Measurements from ENCODE around the gene REEP1. TPM values are rescaled to one million over a fixed set of nuclear protein-coding genes. Genes with fewer than 3 reads are reported as not detected.

The REEP1 gene
- total and polyA plus RNA-seq, 9 of the 15 experiments (the other 6 are each of a cell fraction or from before 2014, with no cell fraction given): 0.11 to 0.67 (median 0.13) TPM

DNA sequence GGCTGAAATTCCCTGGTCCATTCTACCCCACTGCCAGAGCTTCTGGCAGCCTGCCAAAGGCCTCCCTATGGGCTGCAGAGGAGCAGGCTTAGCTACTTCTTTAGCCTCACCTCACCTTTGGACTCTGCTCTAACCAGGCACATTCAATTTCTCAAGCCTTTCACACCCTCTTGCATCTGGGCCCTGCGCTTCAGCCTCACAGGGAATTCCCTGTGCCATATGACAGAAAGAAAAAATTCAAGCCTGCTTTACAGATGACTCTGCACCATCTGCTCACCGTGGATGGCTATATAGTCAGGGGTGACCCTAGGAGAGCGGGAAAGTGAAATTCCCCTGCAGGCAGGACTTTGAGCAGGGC lies 62.5 kb downstream of the REEP1 start:
- no peak for ATAC-seq
- BruUV-seq (replicated peaks): no TSS peak

DNA sequence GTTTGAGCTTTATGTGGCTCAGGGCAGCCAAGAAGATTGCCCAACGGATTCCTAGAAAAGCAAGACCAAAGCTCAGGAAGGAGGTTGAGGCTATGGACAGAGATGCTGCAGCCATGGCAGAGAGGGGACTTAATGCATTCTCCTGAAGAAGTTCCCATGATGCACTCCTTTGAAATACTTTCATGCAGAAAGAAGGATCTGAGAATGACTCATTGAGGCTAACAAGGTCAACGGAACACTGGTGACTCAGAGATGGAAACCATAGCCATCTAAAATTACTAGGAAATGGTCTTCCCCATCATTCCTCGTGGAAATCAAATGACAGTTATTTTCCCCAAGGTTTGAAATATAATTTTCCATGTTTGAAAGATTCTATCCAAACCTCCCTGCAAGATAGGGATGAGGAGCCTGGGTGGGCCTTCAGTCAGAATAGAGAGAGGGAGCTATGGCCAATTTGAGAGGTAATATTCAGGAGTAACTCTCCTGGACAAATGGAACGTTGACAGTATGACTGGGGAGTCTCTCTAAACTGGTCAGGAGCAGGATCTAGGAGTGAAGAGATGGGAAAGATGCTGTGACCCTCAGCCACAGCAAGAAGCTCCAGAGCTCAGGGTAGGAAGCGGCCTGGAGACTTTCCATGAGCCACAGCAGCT lies 63.0 kb downstream of the REEP1 start:
- no peak for ATAC-seq
- BruUV-seq (replicated peaks): no TSS peak
- TF ChIP-seq NCOA2 (IDR thresholded peaks at IDR 0.05; ENCODE audit: partially characterized antibody in 2 of 2) (no peak), MECOM (CRISPR knock-in tag; IDR thresholded peaks at IDR 0.05) (no peak), ERF (CRISPR knock-in tag; IDR thresholded peaks at IDR 0.05) (no peak), PCBP2 (IDR thresholded peaks at IDR 0.05; ENCODE audit: low read depth, low read length, poor library complexity, severe bottlenecking) (no peak), MTF1 (CRISPR knock-in tag; IDR thresholded peaks at IDR 0.05; ENCODE audit: borderline replicate concordance) (no peak), BRD9 (IDR thresholded peaks at IDR 0.05; ENCODE audit: low read depth, partially characterized antibody) (no peak), SMC3 (conservative IDR thresholded peaks at IDR 0.05; ENCODE audit: insufficient read depth, low read depth, low read length) (no peak), DACH1 (IDR thresholded peaks at IDR 0.05; ENCODE audit: partially characterized antibody) (no peak), FOSL1 (tag; conservative IDR thresholded peaks at IDR 0.05) (peak; percentile 97), MAZ (CRISPR knock-in tag; conservative IDR thresholded peaks at IDR 0.05 in 1 of 2, IDR thresholded peaks at IDR 0.05 in 1 of 2) (no peak), SNIP1 (IDR thresholded peaks at IDR 0.05; ENCODE audit: low read depth) (no peak), RCOR1 (IDR thresholded peaks at IDR 0.05; ENCODE audit: borderline replicate concordance in 1 of 2, low read depth in 2 of 2, low read length in 2 of 2) (no peak), CTBP1 (IDR thresholded peaks at IDR 0.05; ENCODE audit: borderline replicate concordance) (0 out of 2 replicates have a peak, but pooled peaks have one; percentile 29), CBFA2T2 (conservative IDR thresholded peaks at IDR 0.05) (no peak)
- TF ChIP-seq, protein P1, sequence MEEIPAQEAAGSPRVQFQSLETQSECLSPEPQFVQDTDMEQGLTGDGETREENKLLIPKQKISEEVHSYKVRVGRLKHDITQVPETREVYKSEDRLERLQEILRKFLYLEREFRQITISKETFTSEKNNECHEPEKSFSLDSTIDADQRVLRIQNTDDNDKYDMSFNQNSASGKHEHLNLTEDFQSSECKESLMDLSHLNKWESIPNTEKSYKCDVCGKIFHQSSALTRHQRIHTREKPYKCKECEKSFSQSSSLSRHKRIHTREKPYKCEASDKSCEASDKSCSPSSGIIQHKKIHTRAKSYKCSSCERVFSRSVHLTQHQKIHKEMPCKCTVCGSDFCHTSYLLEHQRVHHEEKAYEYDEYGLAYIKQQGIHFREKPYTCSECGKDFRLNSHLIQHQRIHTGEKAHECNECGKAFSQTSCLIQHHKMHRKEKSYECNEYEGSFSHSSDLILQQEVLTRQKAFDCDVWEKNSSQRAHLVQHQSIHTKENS (CRISPR knock-in tag; IDR thresholded peaks at IDR 0.05): no peak

More for the DNA sequence above, 62.5 kb downstream of the REEP1 start:
- H3K4me3 ChIP-seq: no peak overlapping the region
- DNase-seq (ENCODE audit: extremely low read depth in 1 of 4, low spot score in 3 of 4) (peak in 2 of 4 experiments; percentile 23 to 31), FAIRE-seq (no peak)
- TF ChIP-seq NFIC (IDR thresholded peaks at IDR 0.05): peak; percentile 97
- no peak for TF ChIP-seq SRSF3 (IDR thresholded peaks at IDR 0.05; ENCODE audit: insufficient read depth, low read length)
- TF ChIP-seq NFIX (CRISPR knock-in tag; IDR thresholded peaks at IDR 0.05; ENCODE audit: low read depth): peak; percentile 87
- no peak for TF ChIP-seq ZNF589 (CRISPR knock-in tag; IDR thresholded peaks at IDR 0.05; ENCODE audit: low read depth)
- H3K9ac ChIP-seq (ENCODE audit: insufficient read depth in 1 of 2, low read depth in 2 of 2, low read length in 2 of 2): no peak overlapping the region
- no peaks in the 10 kb centered on the region for H3K79me2 ChIP-seq (ENCODE audit: control insufficient read depth, insufficient read depth, low read length)
- no peak overlapping the region for H2AFZ ChIP-seq (ENCODE audit: low read depth, low read length)
- no peaks in the 10 kb centered on the region for H3K36me3 ChIP-seq (ENCODE audit: control insufficient read depth, insufficient read depth, low read length)
- H3K4me1 ChIP-seq (replicated peaks in 1 of 2; ENCODE audit: control insufficient read depth in 2 of 2, insufficient read depth in 2 of 2, low read length in 2 of 2): no peaks in the 10 kb centered on the region
- no peak overlapping the region for H3K27ac ChIP-seq (ENCODE audit: extremely low read depth, low read depth, low read length)
- H3K9me3 ChIP-seq (replicated peaks; ENCODE audit: control insufficient read depth, insufficient read depth, low read depth, low read length): no peaks in the 10 kb centered on the region
- 14% methylated on average over 3 of the region's 3 CpGs for WGBS (ENCODE audit: insufficient coverage, low coverage, missing lambda C conversion rate)
- in situ Hi-C loops (cut with MboI) (no loop called here), intact Hi-C loops (cut with micrococcal nuclease) (no loop called here)
- peaks cover 16 to 28% of the 10 kb centered on the region in 2 experiments for H3K27me3 ChIP-seq (ENCODE audit: control insufficient read depth in 2 of 2, insufficient read depth in 2 of 2, low read length in 2 of 2)
- H3K4me2 ChIP-seq (ENCODE audit: insufficient read depth, low read length): no peak overlapping the region
- ChIA-PET POLR2A (no interaction called here), CTCF (ENCODE audit: low intra/inter-chr PET ratio) (no interaction called here)
- H3K9me1 ChIP-seq (ENCODE audit: control insufficient read depth, insufficient read depth, low read length): no peaks in the 10 kb centered on the region
- H4K20me1 ChIP-seq (replicated peaks; ENCODE audit: control insufficient read depth, insufficient read depth, low read length): 0 out of 2 replicates have a peak, but pooled peaks cover 2% of the 10 kb centered on the region

More for the DNA sequence above, 63.0 kb downstream of the REEP1 start:
- Histone ChIP-seq H3K9ac (ENCODE audit: insufficient read depth in 1 of 2, low read depth in 2 of 2, low read length in 2 of 2) (no peak overlapping the region), H3K4me2 (ENCODE audit: insufficient read depth, low read length) (no peak overlapping the region), H3K9me3 (replicated peaks; ENCODE audit: control insufficient read depth, insufficient read depth, low read depth, low read length) (no peaks in the 10 kb centered on the region), H3K27ac (ENCODE audit: extremely low read depth, low read depth, low read length) (no peak overlapping the region), H2AFZ (ENCODE audit: low read depth, low read length) (no peak overlapping the region), H3K9me1 (ENCODE audit: control insufficient read depth, insufficient read depth, low read length) (no peaks in the 10 kb centered on the region), H3K79me2 (ENCODE audit: control insufficient read depth, insufficient read depth, low read length) (no peaks in the 10 kb centered on the region), H3K27me3 (ENCODE audit: control insufficient read depth in 2 of 2, insufficient read depth in 2 of 2, low read length in 2 of 2) (peaks cover 14 to 23% of the 10 kb centered on the region in 2 experiments), H4K20me1 (replicated peaks; ENCODE audit: control insufficient read depth, insufficient read depth, low read length) (no peaks in the 10 kb centered on the region), H3K4me1 (replicated peaks in 1 of 2; ENCODE audit: control insufficient read depth in 2 of 2, insufficient read depth in 2 of 2, low read length in 2 of 2) (no peaks in the 10 kb centered on the region), H3K36me3 (ENCODE audit: control insufficient read depth, insufficient read depth, low read length) (no peaks in the 10 kb centered on the region), H3K4me3 (no peak overlapping the region)
- peak in 1 of 4 experiments; percentile 15 for DNase-seq (ENCODE audit: extremely low read depth in 1 of 4, low spot score in 3 of 4)
- ChIA-PET POLR2A (no interaction called here), CTCF (ENCODE audit: low intra/inter-chr PET ratio) (no interaction called here)
- in situ Hi-C loops (cut with MboI) (no loop called here), intact Hi-C loops (cut with micrococcal nuclease) (no loop called here)
- WGBS (ENCODE audit: insufficient coverage, low coverage, missing lambda C conversion rate): 2% methylated on average over 5 of the region's 5 CpGs
- FAIRE-seq: peak; percentile 64
